Loucy (cell line): ENCODE measurements around the gene COL20A1.

Experiments used
- EZH2phosphoT487 ChIP-seq: fragments of 200-600 bp; IDR thresholded peaks from 2 replicates; pipeline ENCODE4 v1.6.1; 2018; ENCODE audit warnings: antibody characterized with exemption, mild to moderate bottlenecking, moderate library complexity, borderline replicate concordance
- TF ChIP-seq, protein P1 (sequence below): fragments of 200-600 bp; sonication (generic); conservative IDR thresholded peaks from 2 replicates; pipeline ENCODE4 v1.5.1; 2014; ENCODE audit warnings: mild to moderate bottlenecking, antibody characterized with exemption, low read length

DNA sequence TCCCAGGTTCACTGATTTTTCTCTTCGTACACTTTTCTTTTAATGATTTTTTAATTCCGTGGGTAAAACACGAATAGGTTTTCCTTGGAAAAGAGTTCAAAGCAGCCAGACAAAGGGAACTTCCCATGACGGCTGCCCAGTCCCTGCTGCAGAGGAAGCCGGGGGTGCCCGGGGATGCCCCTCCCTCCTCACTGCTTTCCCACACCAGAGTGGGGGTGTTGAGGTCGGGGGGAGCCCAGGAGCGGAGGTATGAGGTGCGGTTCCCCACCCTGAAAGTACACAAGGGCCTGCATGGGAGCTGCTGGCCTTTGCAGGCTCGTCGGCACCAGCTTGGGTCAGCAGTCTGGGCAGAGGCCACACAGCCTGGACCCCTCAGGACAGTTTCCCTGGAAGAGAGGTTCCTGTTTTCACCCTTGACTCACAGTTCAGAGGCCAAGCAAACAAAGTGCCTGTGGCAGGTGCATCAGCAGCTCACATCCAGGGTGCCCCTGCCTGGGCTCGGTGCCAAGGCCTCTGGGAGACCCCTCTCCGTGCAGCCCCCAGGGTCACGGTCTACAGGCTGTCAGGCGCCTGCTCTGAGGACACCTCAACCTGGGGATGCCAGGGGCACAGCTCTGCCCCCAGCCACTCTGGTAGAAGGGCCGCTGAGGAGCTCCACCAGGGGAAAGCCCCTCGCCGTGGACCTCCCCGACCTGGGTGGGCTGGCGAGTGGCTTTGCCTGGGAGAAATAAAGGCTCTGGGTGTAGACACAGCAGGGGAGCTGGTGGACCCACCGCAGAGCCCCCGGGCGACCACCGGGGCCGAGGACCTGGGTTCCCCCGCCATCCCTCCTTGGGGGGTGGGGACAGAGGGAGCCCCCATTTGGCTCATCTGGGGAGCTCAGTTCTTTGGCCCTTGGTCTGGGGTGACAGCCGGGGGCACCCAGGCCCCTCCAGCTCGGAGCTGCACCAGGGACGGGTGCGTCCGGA is 83.6 kb downstream of the COL20A1 start:
- TF ChIP-seq, protein P1, sequence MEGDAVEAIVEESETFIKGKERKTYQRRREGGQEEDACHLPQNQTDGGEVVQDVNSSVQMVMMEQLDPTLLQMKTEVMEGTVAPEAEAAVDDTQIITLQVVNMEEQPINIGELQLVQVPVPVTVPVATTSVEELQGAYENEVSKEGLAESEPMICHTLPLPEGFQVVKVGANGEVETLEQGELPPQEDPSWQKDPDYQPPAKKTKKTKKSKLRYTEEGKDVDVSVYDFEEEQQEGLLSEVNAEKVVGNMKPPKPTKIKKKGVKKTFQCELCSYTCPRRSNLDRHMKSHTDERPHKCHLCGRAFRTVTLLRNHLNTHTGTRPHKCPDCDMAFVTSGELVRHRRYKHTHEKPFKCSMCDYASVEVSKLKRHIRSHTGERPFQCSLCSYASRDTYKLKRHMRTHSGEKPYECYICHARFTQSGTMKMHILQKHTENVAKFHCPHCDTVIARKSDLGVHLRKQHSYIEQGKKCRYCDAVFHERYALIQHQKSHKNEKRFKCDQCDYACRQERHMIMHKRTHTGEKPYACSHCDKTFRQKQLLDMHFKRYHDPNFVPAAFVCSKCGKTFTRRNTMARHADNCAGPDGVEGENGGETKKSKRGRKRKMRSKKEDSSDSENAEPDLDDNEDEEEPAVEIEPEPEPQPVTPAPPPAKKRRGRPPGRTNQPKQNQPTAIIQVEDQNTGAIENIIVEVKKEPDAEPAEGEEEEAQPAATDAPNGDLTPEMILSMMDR: no peak
- TF ChIP-seq EZH2phosphoT487: no peak
